ENCODE data around the gene IL32.

GRCh38 chr16:3023669-3024478, 41.6 kb upstream of the IL32 start, which contains the start of the genes HCFC1R1 and THOC6:
- TF ChIP-seq CTCF (IDR thresholded peaks at IDR 0.05) (no peak), POLR2A (IDR thresholded peaks at IDR 0.05) (peak; percentile 82)
